ES-I3 (cell line): Measurements from ENCODE around the gene P2RY8.
"Not testable (repeated sequence)": the region's sequence is repeated elsewhere in the genome, so short reads cannot be mapped to it uniquely, and the experiment has no call there.

ENCODE experiments used
- H3K36me3 ChIP-seq: 2 replicates; pipeline ENCODE4 v1.6.1; 2013; ENCODE audit warnings: mild to moderate bottlenecking, low read length, control low read depth, moderate library complexity; ENCODE audit not compliant: insufficient read depth
- H3K4me1 ChIP-seq: 2 replicates; pipeline ENCODE4 v1.6.1; 2013; ENCODE audit warnings: mild to moderate bottlenecking, control low read depth, low read length; ENCODE audit not compliant: insufficient read depth
- H3K9ac ChIP-seq: 2 replicates; pipeline ENCODE4 v1.6.1; 2013; ENCODE audit warnings: low read depth, mild to moderate bottlenecking, low read length, moderate library complexity
- H3K9me3 ChIP-seq: 2 replicates; pipeline ENCODE4 v1.6.1; 2013; ENCODE audit warnings: mild to moderate bottlenecking, low read length, moderate library complexity; ENCODE audit not compliant: control insufficient read depth, insufficient read depth

Gene P2RY8

GRCh38 chrX:1477801-1478458 is 59.1 kb downstream of the P2RY8 start:
- H3K9me3 ChIP-seq = peaks cover 8% of the 10 kb centered on the region
- H3K4me1 ChIP-seq = no peaks in the 10 kb centered on the region
- no peaks in the 10 kb centered on the region for H3K36me3 ChIP-seq
- no peak overlapping the region for H3K9ac ChIP-seq

DNA sequence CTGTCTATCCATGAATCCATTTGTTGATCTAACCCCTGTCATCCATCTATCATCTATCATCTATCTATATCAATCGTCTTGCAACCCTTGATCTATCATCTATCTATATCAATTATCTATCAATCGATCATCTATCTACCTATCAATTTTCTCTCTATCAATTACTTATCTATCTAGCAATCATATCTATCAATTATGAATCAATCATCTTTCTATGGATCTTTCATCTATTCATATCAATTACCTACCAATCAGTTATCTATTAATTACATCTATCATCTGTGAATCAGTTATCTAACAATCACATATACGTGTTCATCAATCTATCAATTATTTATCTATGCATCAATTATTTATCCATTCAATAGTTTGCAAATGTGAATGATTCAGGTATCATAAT is 59.8 kb downstream of the P2RY8 start:
- H3K36me3 ChIP-seq = no peaks in the 10 kb centered on the region
- peaks cover 8% of the 10 kb centered on the region for H3K9me3 ChIP-seq
- no peak overlapping the region for H3K9ac ChIP-seq
- H3K4me1 ChIP-seq = no peaks in the 10 kb centered on the region

- Histone ChIP-seq H3K4me1 (no peaks in the 10 kb centered on the region), H3K9me3 (peaks cover 8% of the 10 kb centered on the region), H3K36me3 (no peaks in the 10 kb centered on the region), H3K9ac (no peak overlapping the region)
These were observed 60.3 kb downstream of the P2RY8 start for GRCh38 chrX:1476682-1477081.

GRCh38 chrX:1475881-1476280 is 61.1 kb downstream of the P2RY8 start:
- H3K9me3 ChIP-seq = peaks cover 8% of the 10 kb centered on the region
- no peaks in the 10 kb centered on the region for H3K36me3 ChIP-seq
- H3K4me1 ChIP-seq = no peaks in the 10 kb centered on the region
- no peak overlapping the region for H3K9ac ChIP-seq

DNA sequence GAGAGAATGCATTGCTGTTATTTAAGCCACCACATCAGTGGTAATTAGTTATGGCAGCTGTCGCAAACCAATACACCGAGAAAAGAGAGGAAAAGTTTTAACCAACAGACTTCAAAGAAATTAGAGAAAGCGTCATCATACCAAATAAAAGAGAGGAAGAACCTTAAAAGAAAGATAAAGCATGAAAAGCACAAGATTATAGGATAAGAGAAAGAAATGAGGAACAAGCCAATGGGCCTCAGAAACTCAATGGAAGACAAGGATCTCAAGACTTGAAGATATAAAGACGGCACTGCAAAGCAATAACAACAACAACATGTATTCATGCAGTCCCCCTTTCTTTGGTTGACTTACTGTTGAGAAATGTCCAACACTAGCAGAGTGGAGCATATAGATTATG is 61.5 kb downstream of the P2RY8 start:
- Histone ChIP-seq H3K36me3 (no peaks in the 10 kb centered on the region), H3K4me1 (no peaks in the 10 kb centered on the region), H3K9me3 (peaks cover 5% of the 10 kb centered on the region), H3K9ac (no peak overlapping the region)

DNA sequence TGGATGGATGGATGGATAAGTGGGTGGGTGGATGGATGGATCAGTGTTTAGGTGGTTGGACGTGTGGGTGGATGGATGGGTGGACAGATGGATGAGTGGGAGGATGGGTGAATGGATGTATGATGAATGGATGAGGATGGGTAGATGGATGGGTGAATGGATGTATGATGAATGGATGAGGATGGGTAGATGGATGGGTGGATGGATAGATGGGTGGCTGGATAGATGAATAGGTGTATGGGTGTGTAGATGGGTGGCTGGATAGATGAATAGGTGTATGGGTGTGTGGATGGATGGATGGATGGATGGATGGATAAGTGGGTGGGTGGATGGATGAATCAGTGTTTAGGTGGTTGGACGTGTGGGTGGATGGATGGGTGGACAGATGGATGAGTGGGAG is 62.4 kb downstream of the P2RY8 start:
- not testable (repeated sequence) for H3K4me1 ChIP-seq, H3K9me3 ChIP-seq, H3K36me3 ChIP-seq, H3K9ac ChIP-seq

DNA sequence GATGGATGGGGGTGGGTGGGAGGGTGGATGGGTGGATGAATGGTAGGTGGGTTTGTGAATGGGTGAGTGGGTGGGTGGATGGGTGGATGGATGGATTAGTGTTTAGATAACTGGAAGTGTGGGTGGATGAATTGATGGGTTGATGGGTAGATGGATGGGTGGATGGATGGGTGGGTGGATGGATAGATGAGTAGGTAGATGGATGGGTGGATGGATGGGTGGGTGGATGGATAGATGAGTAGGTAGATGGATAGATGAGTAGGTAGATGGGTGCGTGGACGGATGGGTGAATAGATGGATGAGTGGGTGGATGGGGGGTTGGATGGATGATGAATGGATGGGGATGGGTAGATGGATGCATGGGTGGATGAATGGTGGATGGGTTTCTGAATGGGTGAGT is 64.0 kb downstream of the P2RY8 start:
- no peak overlapping the region for H3K9ac ChIP-seq
- no peaks in the 10 kb centered on the region for H3K9me3 ChIP-seq
- no peaks in the 10 kb centered on the region for H3K36me3 ChIP-seq
- no peaks in the 10 kb centered on the region for H3K4me1 ChIP-seq

DNA sequence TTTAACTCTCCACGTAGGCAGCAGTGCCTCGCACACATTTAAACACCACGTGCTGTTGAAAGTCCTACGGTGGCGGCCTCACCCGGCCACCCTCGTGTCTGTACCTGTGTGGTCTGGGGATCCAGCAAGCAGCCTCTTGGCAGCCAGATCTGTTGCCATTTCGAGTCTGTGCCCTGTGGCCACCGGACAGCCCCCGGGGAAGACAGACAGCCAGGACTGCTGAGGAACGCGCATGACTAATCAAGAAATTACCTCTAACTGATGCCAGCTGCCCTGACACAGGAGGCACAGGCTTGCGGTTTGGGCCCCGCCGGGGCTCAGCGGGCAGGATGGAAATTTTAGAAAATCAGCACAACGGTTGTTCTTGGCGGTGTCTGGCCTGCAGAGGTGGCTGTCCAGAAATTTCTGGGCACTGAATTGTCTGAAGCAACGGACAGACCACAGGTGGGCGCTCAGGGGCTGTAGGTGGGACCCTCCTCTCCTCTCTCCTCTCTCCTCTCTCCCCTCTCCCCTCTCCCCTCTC is 68.7 kb downstream of the P2RY8 start:
- Histone ChIP-seq H3K9ac (no peak overlapping the region), H3K9me3 (no peaks in the 10 kb centered on the region), H3K36me3 (no peaks in the 10 kb centered on the region), H3K4me1 (no peaks in the 10 kb centered on the region)

DNA sequence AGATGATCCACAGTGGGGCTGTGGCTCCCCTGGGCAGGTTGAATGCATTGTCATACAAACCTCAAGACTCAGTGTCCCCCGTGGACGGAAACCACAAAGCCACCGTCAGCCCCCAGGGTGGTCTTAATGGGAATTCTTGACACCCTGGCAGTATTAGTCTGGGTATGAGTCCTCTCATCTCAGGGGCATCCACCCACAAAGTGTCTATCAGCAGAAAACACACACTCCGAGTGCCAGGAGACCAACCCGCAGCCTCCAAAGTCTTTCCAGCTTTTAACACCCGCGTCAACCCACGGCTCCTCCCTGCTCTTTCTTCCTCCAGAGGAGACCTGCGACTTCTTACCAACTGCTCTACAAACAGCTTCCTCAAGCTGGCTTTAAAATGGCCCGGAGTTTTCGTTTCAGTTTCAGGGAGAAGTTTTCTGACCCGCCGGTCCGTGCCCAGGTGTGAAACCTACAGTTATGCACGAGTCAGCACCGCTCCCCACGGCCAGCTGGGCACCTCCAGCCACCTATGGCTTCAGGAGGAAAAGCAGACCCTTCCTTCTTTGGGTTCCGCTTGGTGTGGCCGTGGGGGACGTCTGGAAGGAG is 69.9 kb downstream of the P2RY8 start:
- Histone ChIP-seq H3K9me3 (no peaks in the 10 kb centered on the region), H3K36me3 (no peaks in the 10 kb centered on the region), H3K4me1 (no peaks in the 10 kb centered on the region), H3K9ac (no peak overlapping the region)

GRCh38 chrX:1466232-1466661 is 70.7 kb downstream of the P2RY8 start:
- no peak overlapping the region for H3K9ac ChIP-seq
- H3K36me3 ChIP-seq = no peaks in the 10 kb centered on the region
- H3K9me3 ChIP-seq = no peaks in the 10 kb centered on the region
- no peaks in the 10 kb centered on the region for H3K4me1 ChIP-seq

DNA sequence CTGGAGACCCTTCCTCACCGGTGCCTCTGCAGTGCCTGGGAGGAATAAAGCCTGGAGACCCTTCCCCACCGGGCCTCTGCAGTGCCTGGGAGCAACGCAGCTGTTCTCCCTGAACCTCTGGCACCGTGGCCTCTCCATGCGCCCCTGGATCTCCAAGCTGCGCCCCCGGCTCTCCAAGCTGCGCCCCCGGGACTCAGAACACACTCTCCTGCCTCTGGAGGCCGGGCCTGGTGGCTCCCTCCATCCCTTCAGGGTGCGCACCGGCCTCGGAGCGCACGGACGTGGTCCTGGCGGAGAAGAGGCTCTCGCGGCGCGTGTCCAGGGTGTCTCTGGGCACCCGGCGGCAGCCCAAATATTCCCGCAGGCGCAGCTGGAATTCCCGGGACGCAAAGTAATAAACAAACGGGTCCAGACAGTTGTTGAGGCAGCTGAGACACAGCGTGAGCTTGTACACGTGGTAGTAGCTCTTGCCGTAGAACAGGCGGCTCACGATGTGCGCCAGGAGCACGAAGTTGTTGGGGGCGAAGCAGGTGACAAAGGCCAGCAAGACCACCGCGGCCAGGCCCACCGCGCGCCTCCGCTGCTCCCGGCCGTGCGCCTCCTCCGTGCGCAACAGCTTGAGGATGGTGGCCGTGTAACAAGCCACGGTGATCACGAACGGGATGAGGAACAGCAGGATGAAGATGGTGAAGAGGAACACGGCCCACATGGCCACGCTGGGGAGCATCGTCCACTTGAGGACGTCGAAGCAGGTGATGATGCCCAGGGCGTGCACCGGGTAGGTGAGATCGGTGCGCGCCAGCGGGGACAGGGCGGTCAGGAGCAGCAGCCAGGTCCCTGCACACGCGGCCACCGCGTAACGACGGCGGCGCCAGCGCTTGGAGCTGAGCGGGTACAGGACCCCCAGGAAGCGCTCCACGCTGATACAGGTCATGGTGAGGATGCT is 71.4 kb downstream of the P2RY8 start:
- H3K9ac ChIP-seq = no peak overlapping the region
- no peaks in the 10 kb centered on the region for H3K4me1 ChIP-seq
- no peaks in the 10 kb centered on the region for H3K36me3 ChIP-seq
- no peaks in the 10 kb centered on the region for H3K9me3 ChIP-seq

DNA sequence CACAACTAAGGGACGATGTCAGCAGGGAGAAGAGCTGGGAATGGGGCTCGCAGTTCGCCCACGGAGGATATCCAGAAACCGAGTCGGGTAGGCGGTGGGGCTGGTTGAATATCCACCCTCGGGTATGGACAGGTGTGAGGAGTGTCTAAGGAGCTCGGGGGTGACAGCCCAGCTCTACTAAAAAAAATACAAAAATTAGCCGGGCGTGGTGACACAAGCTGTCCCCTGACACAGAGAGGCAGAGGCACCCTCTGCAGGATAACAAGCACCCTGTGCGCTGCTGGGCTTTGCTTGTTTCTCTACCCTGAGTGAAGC is 72.1 kb downstream of the P2RY8 start:
- H3K9ac ChIP-seq = no peak overlapping the region
- no peaks in the 10 kb centered on the region for H3K36me3 ChIP-seq
- no peaks in the 10 kb centered on the region for H3K4me1 ChIP-seq
- H3K9me3 ChIP-seq = no peaks in the 10 kb centered on the region

- H3K9ac ChIP-seq = no peak overlapping the region
These were observed 72.7 kb downstream of the P2RY8 start for GRCh38 chrX:1464041-1464970.

GRCh38 chrX:1463581-1463980 is 73.4 kb downstream of the P2RY8 start:
- H3K9me3 ChIP-seq = no peaks in the 10 kb centered on the region
- no peaks in the 10 kb centered on the region for H3K4me1 ChIP-seq
- no peaks in the 10 kb centered on the region for H3K36me3 ChIP-seq
- H3K9ac ChIP-seq = no peak overlapping the region

More at GRCh38 chrX:1464041-1464970, 72.7 kb downstream of the P2RY8 start:
- H3K36me3 ChIP-seq = no peaks in the 10 kb centered on the region
- no peaks in the 10 kb centered on the region for H3K9me3 ChIP-seq
- H3K4me1 ChIP-seq = no peaks in the 10 kb centered on the region
